ENCODE measurements around the gene BLNK.

- TF ChIP-seq NRF1 (conservative IDR thresholded peaks at IDR 0.05 in 1 of 2, IDR thresholded peaks at IDR 0.05 in 1 of 2), result no peak
- no peak for TF ChIP-seq FOS (IDR thresholded peaks at IDR 0.05; ENCODE audit: extremely low read depth, insufficient read length)
- TF ChIP-seq TEAD4 (IDR thresholded peaks at IDR 0.05; ENCODE audit: low read length), result no peak
- no peak for TF ChIP-seq TEAD4 (CRISPR knock-in tag; IDR thresholded peaks at IDR 0.05; ENCODE audit: borderline replicate concordance)
- TF ChIP-seq ZNF184 (CRISPR knock-in tag; IDR thresholded peaks at IDR 0.05), result no peak
- TF ChIP-seq MBD1 (CRISPR knock-in tag; IDR thresholded peaks at IDR 0.05), result no peak
- no peak for TF ChIP-seq JUN (IDR thresholded peaks at IDR 0.05; ENCODE audit: borderline replicate concordance, low read depth, low read length)
- no peak for TF ChIP-seq JUN (CRISPR knock-in tag; IDR thresholded peaks at IDR 0.05; ENCODE audit: borderline replicate concordance)
- no peak for TF ChIP-seq SPI1 (IDR thresholded peaks at IDR 0.05; ENCODE audit: borderline replicate concordance, low read depth, low read length)
- TF ChIP-seq ELF4 (CRISPR knock-in tag; IDR thresholded peaks at IDR 0.05), result no peak
Measured at GRCh38 chr10:96252730-96253129, 18.6 kb downstream of the BLNK start.

Measured in K562 (cell line).